IPS-20b (cell line): ENCODE data around the gene PRR15.

Experiments
- H3K27ac ChIP-seq: one replicate; pipeline ENCODE4 v1.5.1; 2013; ENCODE audit warnings: low read length
- H3K27me3 ChIP-seq: 2 replicates; pipeline ENCODE4 v1.6.1; 2013; ENCODE audit warnings: mild to moderate bottlenecking, low read length, inconsistent platforms; ENCODE audit not compliant: insufficient read depth
- H3K36me3 ChIP-seq: 2 replicates; pipeline ENCODE4 v1.6.1; 2013; ENCODE audit warnings: low read depth, mild to moderate bottlenecking, inconsistent platforms, low read length, moderate library complexity; ENCODE audit not compliant: insufficient read depth
- H3K4me1 ChIP-seq: 2 replicates; pipeline ENCODE4 v1.6.1; 2013; ENCODE audit warnings: mild to moderate bottlenecking, control low read depth, inconsistent platforms, low read length, moderate library complexity; ENCODE audit not compliant: insufficient read depth
- H3K4me3 ChIP-seq: 2 replicates; pipeline ENCODE4 v1.5.1; 2013; ENCODE audit warnings: mild to moderate bottlenecking, low read length, inconsistent platforms
- H3K9ac ChIP-seq: 2 replicates; pipeline ENCODE4 v1.6.1; 2013; ENCODE audit warnings: low read depth, mild to moderate bottlenecking, inconsistent platforms, low read length, moderate library complexity
- H3K9me3 ChIP-seq: 2 replicates; pipeline ENCODE4 v1.6.1; 2013; ENCODE audit warnings: mild to moderate bottlenecking, low read depth, low read length, inconsistent platforms; ENCODE audit not compliant: insufficient read depth

The PRR15 gene

GRCh38 chr7:29613100-29613499 lies 49.5 kb downstream of the PRR15 start:
- H3K4me1 ChIP-seq, result peaks cover 21% of the 10 kb centered on the region
- H3K4me3 ChIP-seq, result no peak overlapping the region
- H3K9me3 ChIP-seq, result no peaks in the 10 kb centered on the region
- no peaks in the 10 kb centered on the region for H3K36me3 ChIP-seq
- no peak overlapping the region for H3K27ac ChIP-seq
- H3K27me3 ChIP-seq, result peaks cover 9% of the 10 kb centered on the region; the same call in 1 of the 2 replicates
- H3K9ac ChIP-seq, result no peak overlapping the region

- Histone ChIP-seq H3K27me3 (peaks cover 4% of the 10 kb centered on the region; the same call in 1 of the 2 replicates), H3K27ac (no peak overlapping the region), H3K9ac (no peak overlapping the region), H3K9me3 (no peaks in the 10 kb centered on the region), H3K4me3 (no peak overlapping the region), H3K4me1 (peaks cover 16% of the 10 kb centered on the region), H3K36me3 (no peaks in the 10 kb centered on the region)
These were observed 50.6 kb downstream of the PRR15 start for GRCh38 chr7:29614229-29614628.
